BLaER1 (cell line): Measurements from ENCODE around the gene NBEAL2.
A peak's percentile ranks its signal among the peaks of the same experiment; 100 is the strongest.

Experiments used
- H3K27ac ChIP-seq: shearing (Covaris generic); formaldehyde crosslinking; 2 replicates; pipeline ENCODE4 v1.8.1; 2022
- H3K27me3 ChIP-seq: shearing (Covaris generic); formaldehyde crosslinking; 2 replicates; pipeline ENCODE4 v1.8.1; 2022
- H3K36me3 ChIP-seq: shearing (Covaris generic); formaldehyde crosslinking; 2 replicates; pipeline ENCODE4 v1.8.1; 2022
- H3K4me1 ChIP-seq: shearing (Covaris generic); formaldehyde crosslinking; 2 replicates; pipeline ENCODE4 v1.8.1; 2022
- H3K4me2 ChIP-seq: shearing (Covaris generic); formaldehyde crosslinking; 2 replicates; pipeline ENCODE4 v1.8.1; 2022
- H3K4me3 ChIP-seq: shearing (Covaris generic); formaldehyde crosslinking; 2 replicates; pipeline ENCODE4 v1.8.1; 2022
- H3K9ac ChIP-seq: shearing (Covaris generic); formaldehyde crosslinking; 2 replicates; pipeline ENCODE4 v1.8.1; 2022
- H3K9me3 ChIP-seq: shearing (Covaris generic); formaldehyde crosslinking; 2 replicates; pipeline ENCODE4 v1.8.1; 2022
- H4K20me1 ChIP-seq: shearing (Covaris generic); formaldehyde crosslinking; 2 replicates; pipeline ENCODE4 v1.8.1; 2022
- Cebpa-rat ChIP-seq: shearing (Covaris generic); IDR thresholded peaks from 2 replicates; pipeline ENCODE4 v1.8.1; 2022

The NBEAL2 gene

DNA sequence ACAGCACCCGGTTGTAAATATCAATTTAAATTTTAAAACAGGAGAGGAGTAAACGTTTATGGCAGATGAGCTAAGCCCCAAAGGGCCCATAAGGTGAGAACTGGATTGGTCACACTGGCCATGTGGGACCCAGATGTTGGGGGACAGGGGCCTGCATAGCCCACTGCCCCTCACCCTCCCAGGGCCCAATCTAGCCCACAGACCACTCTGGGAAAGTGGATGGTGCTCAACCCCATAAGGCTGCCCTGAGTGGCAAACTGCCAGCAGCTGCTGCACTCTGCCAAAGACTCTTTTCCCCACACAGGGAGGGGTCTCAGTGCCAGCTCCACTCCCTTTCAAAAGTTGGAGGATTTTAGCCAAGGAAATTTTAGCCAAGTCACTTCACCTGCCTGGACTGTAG, 45.4 kb upstream of the NBEAL2 start:
- Histone ChIP-seq H3K4me1 (peaks cover 85% of the 10 kb centered on the region), H3K4me2 (peak overlapping the region; percentile 85), H3K27me3 (no peaks in the 10 kb centered on the region; the same call in 1 of the 2 replicates), H3K9ac (no peak overlapping the region), H3K27ac (peak overlapping the region; percentile 18), H3K4me3 (no peak overlapping the region), H4K20me1 (peaks cover 48% of the 10 kb centered on the region), H3K36me3 (peaks cover 78% of the 10 kb centered on the region), H3K9me3 (peaks cover 27% of the 10 kb centered on the region)
- no peak for TF ChIP-seq Cebpa-rat

DNA sequence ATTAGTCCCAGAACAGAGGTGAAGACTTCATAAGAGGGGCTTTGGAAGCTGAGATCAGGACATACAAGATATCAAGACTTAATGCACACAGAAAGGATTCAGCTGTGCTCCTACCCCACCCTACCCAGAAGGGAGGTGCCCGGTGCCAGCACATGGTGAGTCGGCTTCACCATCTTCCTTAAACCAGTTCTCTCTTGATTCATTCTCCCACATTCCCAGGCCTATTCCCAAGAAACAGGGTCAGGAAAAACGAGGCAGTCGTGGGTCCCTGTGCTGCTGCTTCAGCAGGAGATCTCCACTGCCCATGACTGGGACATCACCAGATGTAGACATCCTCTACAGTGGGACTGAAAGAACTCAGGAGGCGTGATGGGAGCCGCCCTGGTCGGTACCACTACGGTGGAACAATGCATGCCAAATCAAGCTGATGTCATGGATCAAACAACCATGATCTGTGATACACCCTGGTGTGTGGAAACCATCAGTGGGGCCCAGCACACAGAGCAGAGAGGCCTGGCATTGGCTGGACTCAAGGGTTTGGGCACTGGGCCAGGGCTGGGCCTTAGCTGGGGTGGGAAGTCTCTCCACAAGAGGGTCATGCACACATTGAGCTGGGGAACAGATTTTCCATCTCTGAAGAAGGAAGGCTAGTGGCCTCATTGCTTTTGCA, 44.8 kb upstream of the NBEAL2 start:
- Histone ChIP-seq H3K27ac (peak overlapping the region; percentile 18), H3K9ac (no peak overlapping the region), H3K4me1 (peaks cover 85% of the 10 kb centered on the region), H3K36me3 (peaks cover 77% of the 10 kb centered on the region), H3K9me3 (peaks cover 22% of the 10 kb centered on the region), H4K20me1 (peaks cover 53% of the 10 kb centered on the region), H3K27me3 (no peaks in the 10 kb centered on the region; the same call in 1 of the 2 replicates), H3K4me3 (no peak overlapping the region), H3K4me2 (peak overlapping the region; percentile 85)
- no peak for TF ChIP-seq Cebpa-rat

DNA sequence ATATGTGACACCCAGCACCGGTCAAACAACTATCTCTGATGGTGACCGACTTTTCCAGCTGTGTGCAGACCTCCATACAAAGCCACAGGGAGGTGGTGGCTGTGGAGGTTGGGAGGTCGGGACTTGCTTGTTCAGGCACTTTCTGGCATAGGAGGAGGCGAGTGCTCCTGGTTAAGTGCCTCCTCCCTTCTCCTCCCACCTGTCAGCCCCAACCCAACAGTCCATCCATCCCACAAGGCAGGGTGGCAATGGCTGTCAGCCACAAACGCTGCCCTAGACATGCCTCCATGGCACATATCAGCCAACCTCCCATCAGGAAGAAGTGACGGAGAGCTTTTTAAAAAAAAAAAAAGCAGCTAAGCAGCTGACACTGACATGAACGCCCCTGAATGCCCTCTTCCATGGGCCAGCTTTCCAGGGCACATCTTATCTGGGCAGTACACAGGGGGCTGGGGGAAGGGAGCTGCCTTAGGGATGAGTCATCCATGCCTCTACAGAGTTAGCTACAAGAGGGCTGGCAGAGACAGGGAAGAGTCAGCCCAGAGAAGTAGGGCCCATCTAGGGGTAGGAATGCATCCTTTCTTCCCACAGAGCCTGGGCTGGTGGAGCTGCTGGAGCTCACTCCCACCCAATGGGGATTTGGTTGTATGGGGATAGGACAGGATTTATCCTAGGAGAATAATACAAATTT, 44.2 kb upstream of the NBEAL2 start:
- Histone ChIP-seq H3K4me1 (peaks cover 85% of the 10 kb centered on the region), H3K9me3 (peaks cover 15% of the 10 kb centered on the region), H3K27ac (peak overlapping the region; percentile 18)

DNA sequence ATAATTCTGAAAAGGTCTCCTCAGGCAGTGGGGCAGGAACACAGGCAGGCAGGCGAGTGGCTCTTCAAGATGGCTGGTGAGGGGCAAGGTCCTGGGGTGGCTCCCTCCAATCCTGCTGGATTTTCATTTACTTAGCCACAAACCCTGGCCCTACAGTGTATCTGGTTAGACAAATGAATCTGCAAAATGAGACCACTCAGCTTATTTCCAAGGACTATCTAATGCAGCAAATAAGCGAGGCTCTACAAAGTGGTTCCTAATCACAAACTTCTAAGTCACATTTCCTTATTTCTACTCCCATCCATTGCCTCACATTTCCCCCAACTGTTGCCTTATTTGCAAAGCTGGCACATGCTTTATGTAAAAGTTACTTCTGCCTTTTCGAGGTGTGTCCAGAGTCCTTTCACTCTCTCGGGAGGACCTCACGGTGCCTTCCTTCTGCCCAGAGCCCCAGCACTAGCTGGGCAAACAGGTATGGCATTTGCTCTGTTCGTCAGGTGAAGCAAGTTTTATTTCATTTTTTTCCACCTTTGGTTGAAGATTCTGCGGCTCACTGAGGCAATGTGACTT, 43.4 kb upstream of the NBEAL2 start:
- Histone ChIP-seq H3K27ac (no peak overlapping the region), H3K9ac (no peak overlapping the region), H3K4me1 (peaks cover 85% of the 10 kb centered on the region), H4K20me1 (peaks cover 68% of the 10 kb centered on the region), H3K4me3 (no peak overlapping the region), H3K36me3 (peaks cover 77% of the 10 kb centered on the region), H3K9me3 (peaks cover 7% of the 10 kb centered on the region; the same call in 1 of the 2 replicates), H3K4me2 (no peak overlapping the region), H3K27me3 (no peaks in the 10 kb centered on the region)
- no peak for TF ChIP-seq Cebpa-rat

More for the DNA sequence above, 44.2 kb upstream of the NBEAL2 start:
- Histone ChIP-seq H3K27me3 (no peaks in the 10 kb centered on the region; the same call in 1 of the 2 replicates), H3K4me2 (peak overlapping the region; percentile 85; the same call in 1 of the 2 replicates), H3K4me3 (no peak overlapping the region), H4K20me1 (peaks cover 60% of the 10 kb centered on the region), H3K36me3 (peaks cover 77% of the 10 kb centered on the region), H3K9ac (no peak overlapping the region)
- no peak for TF ChIP-seq Cebpa-rat

DNA sequence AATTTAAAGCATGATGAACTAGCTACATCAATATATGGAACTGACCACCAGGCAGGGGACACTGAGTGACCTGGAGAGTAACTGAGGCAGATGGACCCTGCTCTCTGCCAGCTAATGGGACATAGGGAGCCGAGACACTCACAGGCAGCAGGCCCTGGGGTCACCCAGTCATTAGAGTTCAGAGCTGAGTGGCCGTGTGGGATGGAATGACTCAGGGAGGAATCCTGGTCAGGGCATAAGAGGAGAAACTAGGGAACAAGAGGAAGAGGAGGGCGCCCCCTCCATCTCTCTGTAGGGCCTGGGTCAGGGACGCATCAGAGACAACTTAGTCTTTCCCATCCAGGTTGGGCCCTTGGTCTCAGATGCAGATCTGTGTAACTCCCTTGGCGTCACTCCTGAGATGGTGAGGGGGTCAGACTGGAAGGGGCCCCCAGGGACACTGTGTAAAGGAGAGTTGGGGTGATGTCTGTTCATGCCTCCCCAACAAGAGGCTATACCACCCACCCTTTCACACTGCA, 42.7 kb upstream of the NBEAL2 start:
- Histone ChIP-seq H3K27ac (peak overlapping the region; percentile 38; the same call in 1 of the 2 replicates), H3K27me3 (no peaks in the 10 kb centered on the region), H3K4me1 (peaks cover 85% of the 10 kb centered on the region), H3K9me3 (no peaks in the 10 kb centered on the region; the same call in 1 of the 2 replicates), H4K20me1 (peaks cover 75% of the 10 kb centered on the region), H3K4me3 (no peak overlapping the region), H3K36me3 (peaks cover 75% of the 10 kb centered on the region), H3K4me2 (no peak overlapping the region), H3K9ac (no peak overlapping the region)
- no peak for TF ChIP-seq Cebpa-rat

DNA sequence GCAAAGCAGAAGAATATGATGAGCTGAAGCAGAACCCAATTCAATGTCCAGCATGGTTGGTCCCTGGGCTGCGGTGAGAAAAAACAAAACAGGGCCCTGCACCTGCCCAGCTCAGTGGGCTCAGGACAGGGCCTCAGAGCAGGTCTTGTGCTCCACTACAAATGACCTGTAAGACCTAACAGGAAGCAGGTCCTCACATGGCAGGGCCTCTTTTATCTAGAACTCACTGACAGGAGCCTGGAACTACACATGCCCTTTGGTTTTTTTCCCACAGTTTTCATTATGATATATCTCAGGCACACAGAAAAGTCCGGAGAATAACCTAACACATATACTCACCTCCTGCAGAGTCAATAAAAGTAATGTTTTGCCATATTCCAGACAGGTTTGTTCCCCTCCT, 41.3 kb upstream of the NBEAL2 start:
- Histone ChIP-seq H3K9me3 (no peaks in the 10 kb centered on the region), H3K4me3 (no peak overlapping the region), H3K27ac (0 out of 2 replicates have a peak overlapping the region, but pooled peaks have one; percentile 1), H4K20me1 (peaks cover 75% of the 10 kb centered on the region), H3K4me1 (peaks cover 85% of the 10 kb centered on the region), H3K27me3 (no peaks in the 10 kb centered on the region), H3K9ac (no peak overlapping the region), H3K4me2 (no peak overlapping the region; the same call in 1 of the 2 replicates), H3K36me3 (peaks cover 87% of the 10 kb centered on the region)
- no peak for TF ChIP-seq Cebpa-rat

DNA sequence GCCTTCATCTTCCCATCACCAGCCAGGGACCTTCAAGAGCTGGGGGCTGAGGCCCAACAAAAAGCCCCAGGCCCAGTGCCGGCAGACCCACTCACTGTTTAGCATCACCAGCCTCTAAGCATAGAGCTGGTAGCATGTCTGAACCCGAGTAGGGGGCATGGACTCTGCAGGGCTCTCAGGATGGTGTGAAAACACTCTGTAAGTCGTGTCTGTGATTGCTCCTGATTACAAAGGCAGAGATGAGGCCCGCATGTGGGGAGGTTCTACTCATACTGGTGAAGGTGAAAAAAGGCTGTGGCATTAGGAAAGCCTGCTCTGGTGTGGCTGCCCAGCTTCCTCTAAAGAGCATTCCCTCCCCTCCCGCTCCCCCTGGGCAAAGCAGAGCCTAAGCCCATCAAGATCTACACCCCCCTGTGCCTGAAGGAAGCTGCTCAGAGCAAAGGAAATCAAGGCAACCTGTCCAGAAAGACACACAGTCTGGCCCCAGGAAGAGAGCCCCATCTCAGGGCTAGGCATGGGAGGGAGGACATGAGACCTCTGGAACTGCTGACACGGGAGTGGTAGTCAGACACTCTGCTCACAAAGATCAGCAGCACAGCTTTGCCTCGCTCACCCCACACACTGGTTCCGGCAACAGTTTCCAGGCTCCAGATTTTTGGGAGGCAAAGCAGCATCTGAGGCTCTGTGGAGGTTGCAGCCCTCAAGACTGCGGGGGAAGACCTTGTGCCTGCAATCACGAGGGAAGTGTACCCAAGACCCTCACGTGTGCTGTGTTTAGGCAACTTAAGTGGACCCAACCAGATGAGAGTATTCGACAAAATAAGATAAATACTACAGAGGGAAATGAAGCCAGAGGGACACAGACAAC, 39.7 kb upstream of the NBEAL2 start:
- H3K27ac ChIP-seq: peak overlapping the region; percentile 63
- peak overlapping the region; percentile 53 for H3K4me2 ChIP-seq
- peaks cover 81% of the 10 kb centered on the region for H3K4me1 ChIP-seq
- H3K4me3 ChIP-seq: no peak overlapping the region
- H3K9ac ChIP-seq: peak overlapping the region; percentile 25
- no peaks in the 10 kb centered on the region for H3K27me3 ChIP-seq
- peaks cover 93% of the 10 kb centered on the region for H3K36me3 ChIP-seq
- no peak for TF ChIP-seq Cebpa-rat
- peaks cover 83% of the 10 kb centered on the region for H4K20me1 ChIP-seq
- H3K9me3 ChIP-seq: no peaks in the 10 kb centered on the region

DNA sequence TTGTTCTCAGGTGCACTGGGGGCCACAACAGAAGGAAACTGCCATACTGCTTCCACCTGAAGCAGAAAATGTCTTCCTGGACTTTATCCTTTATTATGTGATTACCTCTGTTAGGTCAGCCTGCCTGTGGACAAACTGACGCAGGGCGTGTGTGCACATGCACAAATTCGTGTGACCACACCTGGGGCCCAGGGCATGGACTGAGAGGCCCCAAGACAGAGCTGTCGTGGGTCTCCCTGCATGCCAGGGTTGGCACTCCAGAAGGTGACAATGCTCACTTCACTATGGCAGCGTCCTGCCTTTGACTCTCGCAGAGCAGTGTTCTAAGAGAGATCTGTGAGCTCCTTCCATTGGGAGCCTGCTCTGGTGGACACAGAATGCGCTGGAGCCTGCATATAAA, 37.4 kb upstream of the NBEAL2 start:
- no peaks in the 10 kb centered on the region for H3K27me3 ChIP-seq
- H3K4me3 ChIP-seq: no peak overlapping the region
- H3K4me1 ChIP-seq: peaks cover 84% of the 10 kb centered on the region
- peaks cover 94% of the 10 kb centered on the region for H4K20me1 ChIP-seq
- peaks cover 10% of the 10 kb centered on the region; the same call in 1 of the 2 replicates for H3K9me3 ChIP-seq
- H3K4me2 ChIP-seq: peak overlapping the region; percentile 18; the same call in 1 of the 2 replicates
- H3K9ac ChIP-seq: no peak overlapping the region; the same call in 1 of the 2 replicates
- peak overlapping the region; percentile 41; the same call in 1 of the 2 replicates for H3K27ac ChIP-seq
- no peak for TF ChIP-seq Cebpa-rat
- H3K36me3 ChIP-seq: peaks cover 93% of the 10 kb centered on the region
